Neuronal stem cell (in vitro differentiated cells): ENCODE data around the gene MRPL46.

ENCODE experiments used
- DNase-seq: peaks from one replicate; pipeline ENCODE4 v3.0.0-alpha.2; 2013; ENCODE audit warnings: low spot score
- H2AFZ ChIP-seq: one replicate; pipeline ENCODE4 v1.6.1; 2013; ENCODE audit warnings: mild to moderate bottlenecking, low read length, inconsistent platforms
- H2AK5ac ChIP-seq: 2 replicates; pipeline ENCODE4 v1.6.1; 2013; ENCODE audit warnings: low read depth, mild to moderate bottlenecking, inconsistent platforms, low read length, moderate library complexity, mixed read lengths
- H2BK120ac ChIP-seq: 2 replicates; pipeline ENCODE4 v1.6.1; 2013; ENCODE audit warnings: low read depth, mild to moderate bottlenecking, inconsistent platforms, low read length, moderate library complexity, mixed read lengths
- H2BK12ac ChIP-seq: one replicate; pipeline ENCODE4 v1.6.1; 2013; ENCODE audit warnings: low read length, inconsistent platforms
- H2BK15ac ChIP-seq: 2 replicates; pipeline ENCODE4 v1.6.1; 2013; ENCODE audit warnings: mild to moderate bottlenecking, low read length, inconsistent platforms, mixed read lengths
- H2BK5ac ChIP-seq: one replicate; pipeline ENCODE4 v1.6.1; 2013; ENCODE audit warnings: inconsistent platforms, mild to moderate bottlenecking, low read length, moderate library complexity
- H3K14ac ChIP-seq: one replicate; pipeline ENCODE4 v1.6.1; 2013; ENCODE audit warnings: low read length, inconsistent platforms
- H3K18ac ChIP-seq: 2 replicates; pipeline ENCODE4 v1.6.1; 2013; ENCODE audit warnings: low read length, inconsistent platforms
- H3K23ac ChIP-seq: 2 replicates; pipeline ENCODE4 v1.6.1; 2013; ENCODE audit warnings: low read depth, mild to moderate bottlenecking, mixed read lengths, low read length, inconsistent platforms; ENCODE audit not compliant: poor library complexity
- H3K27ac ChIP-seq: replicated peaks from 3 replicates; pipeline ENCODE4 v1.5.1; 2013; ENCODE audit warnings: low read length, inconsistent platforms
- H3K27me3 ChIP-seq, 3 experiments: 2 replicates each; pipeline ENCODE4 v1.6.1; 2013; ENCODE audit warnings: low read length in 3 of 3, mild to moderate bottlenecking in 2 of 3, inconsistent platforms in 1 of 3, low read depth in 1 of 3, mixed read lengths in 1 of 3, moderate library complexity in 1 of 3; ENCODE audit not compliant: control insufficient read depth in 3 of 3, insufficient read depth in 3 of 3
- H3K36me3 ChIP-seq, 2 donors: replicated peaks in 1 of 2; 2 replicates each; pipeline ENCODE4 v1.6.1; 2013; ENCODE audit warnings: low read length in 2 of 2; ENCODE audit not compliant: control insufficient read depth in 2 of 2, insufficient read depth in 2 of 2
- H3K4ac ChIP-seq: 2 replicates; pipeline ENCODE4 v1.6.1; 2013; ENCODE audit warnings: inconsistent platforms, mild to moderate bottlenecking, low read length, moderate library complexity
- H3K4me1 ChIP-seq, 2 donors: 1 replicate in 1 of 2; 2 replicates in 1 of 2; pipeline ENCODE4 v1.6.1; 2013; ENCODE audit warnings: low read length in 2 of 2, low read depth in 1 of 2; ENCODE audit not compliant: control insufficient read depth in 2 of 2, insufficient read depth in 1 of 2
- H3K4me2 ChIP-seq: one replicate; pipeline ENCODE4 v1.6.1; 2013; ENCODE audit warnings: mild to moderate bottlenecking, low read length, inconsistent platforms; ENCODE audit not compliant: insufficient read depth, poor library complexity, severe bottlenecking
- H3K4me3 ChIP-seq, 2 donors: 2 replicates each; pipeline ENCODE4 v1.5.1; 2013; ENCODE audit warnings: low read length in 2 of 2, mild to moderate bottlenecking in 2 of 2, inconsistent platforms in 1 of 2, moderate library complexity in 1 of 2
- H3K79me1 ChIP-seq: one replicate; pipeline ENCODE4 v1.6.1; 2013; ENCODE audit warnings: low read depth, mild to moderate bottlenecking, inconsistent platforms, low read length, moderate library complexity
- H3K9ac ChIP-seq: one replicate; pipeline ENCODE4 v1.6.1; 2013; ENCODE audit warnings: mild to moderate bottlenecking, low read depth, low read length, inconsistent platforms; ENCODE audit not compliant: poor library complexity
- H3K9me3 ChIP-seq, 2 donors: replicated peaks in 1 of 2; 2 replicates each; pipeline versions ENCODE3 to v1.6.1; 2013; ENCODE audit warnings: low read length in 2 of 2, mild to moderate bottlenecking in 2 of 2, inconsistent platforms in 1 of 2, low read depth in 1 of 2, mixed read lengths in 1 of 2, moderate library complexity in 1 of 2; ENCODE audit not compliant: control insufficient read depth in 2 of 2, insufficient read depth in 1 of 2
- H4K8ac ChIP-seq: one replicate; pipeline ENCODE4 v1.6.1; 2013; ENCODE audit warnings: low read depth, mild to moderate bottlenecking, inconsistent platforms, low read length, moderate library complexity
- H4K91ac ChIP-seq: one replicate; pipeline ENCODE4 v1.6.1; 2013; ENCODE audit warnings: low read length, low read depth, mild to moderate bottlenecking, inconsistent platforms; ENCODE audit not compliant: poor library complexity
- WGBS, 2 donors: extraction: QIAGEN DNeasy Blood & Tissue Kit; methylation state at CpG; one replicate each; pipeline ENCODE4 v1.1.7; 2013; ENCODE audit warnings: missing lambda C conversion rate in 2 of 2, mixed read lengths in 1 of 2; ENCODE audit not compliant: insufficient read length in 2 of 2, insufficient replicate concordance in 1 of 2; ENCODE audit errors: extremely low coverage in 2 of 2; 5-methylcytosine and 5-hydroxymethylcytosine counted together

MRPL46 gene

GRCh38 chr15:88423331-88423730, 43.9 kb downstream of the MRPL46 start:
- no peak overlapping the region for H3K4me2 ChIP-seq
- no peak overlapping the region for H3K4me3 ChIP-seq
- H4K8ac ChIP-seq: no peak overlapping the region
- no peak overlapping the region for H2BK15ac ChIP-seq
- H3K9ac ChIP-seq: no peak overlapping the region
- H3K36me3 ChIP-seq: no peaks in the 10 kb centered on the region
- no peak overlapping the region for H2BK120ac ChIP-seq
- H3K27me3 ChIP-seq: peaks cover 0 to 26% (median 0%) of the 10 kb centered on the region in 3 experiments
- no peak overlapping the region for H3K23ac ChIP-seq
- H3K4ac ChIP-seq: no peak overlapping the region
- no peak overlapping the region for H2BK5ac ChIP-seq
- no peak overlapping the region for H3K27ac ChIP-seq
- no peak overlapping the region for H3K18ac ChIP-seq
- H3K14ac ChIP-seq: no peak overlapping the region
- DNase-seq: no peak
- no peak overlapping the region for H2AK5ac ChIP-seq
- no peaks in the 10 kb centered on the region for H3K79me1 ChIP-seq
- no peak overlapping the region for H4K91ac ChIP-seq
- no peak overlapping the region for H2BK12ac ChIP-seq
- no peaks in the 10 kb centered on the region for H3K9me3 ChIP-seq
- H3K4me1 ChIP-seq: no peaks in the 10 kb centered on the region
- no peak overlapping the region for H2AFZ ChIP-seq
- WGBS, 2 donors: no CpG with 5 or more reads among the region's 8 CpGs

GRCh38 chr15:88419830-88420229, 47.4 kb downstream of the MRPL46 start:
- H4K91ac ChIP-seq: no peak overlapping the region
- no peak overlapping the region for H3K4me2 ChIP-seq
- no peak overlapping the region for H2BK5ac ChIP-seq
- H3K27me3 ChIP-seq: no peaks in the 10 kb centered on the region
- H3K14ac ChIP-seq: no peak overlapping the region
- H3K79me1 ChIP-seq: no peaks in the 10 kb centered on the region
- H3K4me3 ChIP-seq: no peak overlapping the region
- no peaks in the 10 kb centered on the region for H3K36me3 ChIP-seq
- H2BK15ac ChIP-seq: no peak overlapping the region
- no peak overlapping the region for H2BK12ac ChIP-seq
- H3K9me3 ChIP-seq: no peaks in the 10 kb centered on the region
- H3K4ac ChIP-seq: no peak overlapping the region
- H3K9ac ChIP-seq: no peak overlapping the region
- H3K18ac ChIP-seq: no peak overlapping the region
- H2AFZ ChIP-seq: no peak overlapping the region
- no peak overlapping the region for H3K27ac ChIP-seq
- H3K23ac ChIP-seq: no peak overlapping the region
- H2AK5ac ChIP-seq: no peak overlapping the region
- no peak for DNase-seq
- H2BK120ac ChIP-seq: no peak overlapping the region
- H4K8ac ChIP-seq: no peak overlapping the region
- H3K4me1 ChIP-seq: no peaks in the 10 kb centered on the region
- WGBS, 2 donors: no CpG with 5 or more reads among the region's 3 CpGs
